HCT116 (cell line): ENCODE measurements around the gene CAPN10. TPM values are rescaled to one million over a fixed set of nuclear protein-coding genes. Genes with fewer than 3 reads are reported as not detected.

Experiments
- ATAC-seq: fragments of 200-7000 bp; cut with Tn5 transposase; 2 replicates; pipeline ENCODE4 v1.9.1; 2020; ENCODE audit warnings: mild to moderate bottlenecking, moderate library complexity
- BruUV-seq: library from RNA; stranded (reverse); fragments of 400-500 nt; replicated peaks from 2 replicates; lab custom pipeline; 2021; lab: Mats Ljungman, UMichigan
- CTCF ChIA-PET: fragments of 300-600 bp; sonication (Branson Sonifier 250); formaldehyde crosslinking; loops from one replicate; lab custom pipeline; 2021; ENCODE audit warnings: antibody characterized with exemption; lab: Charles Lee
- POLR2A ChIA-PET: fragments of 300-600, 350-600 bp; sonication (Branson Sonifier 250); formaldehyde crosslinking; loops from one replicate; lab custom pipeline; 2021; ENCODE audit warnings: antibody characterized with exemption; lab: Charles Lee
- RAD21 ChIA-PET, 2 experiments: fragments of 300-600 bp; sonication (Branson Sonifier 250); formaldehyde crosslinking; loops; one replicate each; lab custom pipeline; 2023; ENCODE audit warnings: low total read pairs in 2 of 2; ENCODE audit not compliant: uncharacterized antibody in 2 of 2, unreplicated experiment in 2 of 2, low non-redundant PET in 1 of 2; lab: Charles Lee
- DNase-seq: peaks from one replicate; pipeline ENCODE4 v3.0.0-alpha.2; 2010; ENCODE audit warnings: low read depth, low spot score
- H2AFZ ChIP-seq: fragments of 200-600 bp; shearing (Covaris generic), sonication (generic); 2 replicates; pipeline ENCODE4 v1.6.1; 2017; ENCODE audit warnings: low read depth, mixed run types, mixed read lengths, antibody characterized with exemption, low read length; ENCODE audit not compliant: poor library complexity, severe bottlenecking
- H3K27ac ChIP-seq: 2 replicates; pipeline ENCODE4 v1.5.1; 2012; ENCODE audit warnings: low read depth, low read length
- H3K27me3 ChIP-seq: fragments of 200-600 bp; sonication (generic); 2 replicates; pipeline ENCODE4 v1.6.1; 2016; ENCODE audit warnings: mixed run types, low read length, mixed read lengths; ENCODE audit not compliant: insufficient read depth
- H3K36me3 ChIP-seq, 2 experiments: fragments of 200-500 bp in 1 of 2; fragments of 200-600 bp in 1 of 2; sonication (Bioruptor generic) in 1 of 2; sonication (generic) in 1 of 2; 2 replicates each; pipeline versions ENCODE4 v1.5.1 to v1.6.1; 2014 to 2016; ENCODE audit warnings: low read length in 2 of 2, inconsistent platforms in 1 of 2, mixed read lengths in 1 of 2, mixed run types in 1 of 2; ENCODE audit not compliant: insufficient read depth in 2 of 2, control insufficient read depth in 1 of 2
- H3K4me1 ChIP-seq, 2 experiments: fragments of 200-600 bp in 1 of 2; sonication (generic) in 1 of 2; 2 replicates each; pipeline versions ENCODE4 v1.5.1 to v1.6.1; 2012 to 2017; ENCODE audit warnings: low read length in 2 of 2, inconsistent platforms in 1 of 2, mild to moderate bottlenecking in 1 of 2, mixed read lengths in 1 of 2, mixed run types in 1 of 2, moderate library complexity in 1 of 2; ENCODE audit not compliant: insufficient read depth in 2 of 2, control insufficient read depth in 1 of 2
- H3K4me2 ChIP-seq: fragments of 200-600 bp; sonication (generic); 2 replicates; pipeline ENCODE4 v1.6.1; 2017; ENCODE audit warnings: mixed run types, low read length, mixed read lengths
- H3K4me3 ChIP-seq, 2 experiments: fragments of 200-600 bp in 1 of 2; sonication (generic) in 1 of 2; replicated peaks in 1 of 2; 2 replicates each; pipeline ENCODE4 v1.5.1; 2011 to 2016; ENCODE audit warnings: low read length in 2 of 2, control low read depth in 1 of 2, low read depth in 1 of 2, mild to moderate bottlenecking in 1 of 2, mixed read lengths in 1 of 2, mixed run types in 1 of 2
- H3K79me2 ChIP-seq: fragments of 200-600 bp; sonication (generic); 2 replicates; pipeline ENCODE4 v1.6.1; 2017; ENCODE audit warnings: mild to moderate bottlenecking, mixed run types, low read length, moderate library complexity, mixed read lengths; ENCODE audit not compliant: insufficient read depth
- H3K9ac ChIP-seq: fragments of 200-600 bp; sonication (generic); 2 replicates; pipeline ENCODE4 v1.6.1; 2016; ENCODE audit warnings: low read length, mixed read lengths
- H3K9me2 ChIP-seq: fragments of 200-600 bp; sonication (generic), shearing (Covaris generic); 2 replicates; pipeline ENCODE4 v1.6.1; 2017; ENCODE audit warnings: mixed run types, mild to moderate bottlenecking, moderate library complexity; ENCODE audit not compliant: insufficient read depth
- H3K9me3 ChIP-seq, 2 experiments: fragments of 200-500 bp in 1 of 2; fragments of 200-600 bp in 1 of 2; sonication (Bioruptor generic) in 1 of 2; sonication (generic) in 1 of 2; 2 replicates each; pipeline ENCODE4 v1.6.1; 2014 to 2017; ENCODE audit warnings: low read length in 2 of 2, mixed read lengths in 2 of 2, inconsistent platforms in 1 of 2, low read depth in 1 of 2, mild to moderate bottlenecking in 1 of 2, mixed run types in 1 of 2, moderate library complexity in 1 of 2; ENCODE audit not compliant: control insufficient read depth in 1 of 2, insufficient read depth in 1 of 2
- H4K20me1 ChIP-seq: fragments of 200-600 bp; sonication (generic), shearing (Covaris generic); 2 replicates; pipeline ENCODE4 v1.6.1; 2017; ENCODE audit warnings: mixed run types, mild to moderate bottlenecking, moderate library complexity; ENCODE audit not compliant: insufficient read depth
- EGR1 ChIP-seq: IDR thresholded peaks from 2 replicates; pipeline ENCODE4 v1.6.1; 2012; ENCODE audit warnings: low read depth
- EZH2phosphoT487 ChIP-seq: fragments of 200-600 bp; IDR thresholded peaks from 2 replicates; pipeline ENCODE4 v1.6.1; 2018; ENCODE audit warnings: antibody characterized with exemption, borderline replicate concordance
- FOSL1 ChIP-seq: IDR thresholded peaks from 2 replicates; pipeline ENCODE4 v1.6.1; 2012; ENCODE audit warnings: low read depth
- POLR2AphosphoS5 ChIP-seq: IDR thresholded peaks from 2 replicates; pipeline ENCODE4 v1.6.1; 2011; ENCODE audit warnings: mild to moderate bottlenecking, low read depth, low read length, moderate library complexity
- RAD21 ChIP-seq: IDR thresholded peaks from 2 replicates; pipeline ENCODE4 v1.6.1; 2012; ENCODE audit warnings: low read depth, mild to moderate bottlenecking
- SP1 ChIP-seq: IDR thresholded peaks from 2 replicates; pipeline ENCODE4 v1.6.1; 2012; ENCODE audit warnings: low read depth
- SRF ChIP-seq: IDR thresholded peaks from 2 replicates; pipeline ENCODE4 v1.6.1; 2012; ENCODE audit warnings: low read depth
- TCF7L2 ChIP-seq: IDR thresholded peaks from 2 replicates; pipeline ENCODE4 v1.7.0; 2011; ENCODE audit warnings: borderline replicate concordance, inconsistent platforms; ENCODE audit not compliant: insufficient read depth, insufficient read length; ENCODE audit errors: extremely low read depth
- YY1 ChIP-seq: IDR thresholded peaks from 2 replicates; pipeline ENCODE4 v1.6.1; 2011; ENCODE audit warnings: low read length, low read depth, moderate library complexity, mild to moderate bottlenecking; ENCODE audit not compliant: insufficient replicate concordance; ENCODE audit errors: extremely low read depth
- ZNF274 ChIP-seq: fragments of 200-500 bp; sonication (Bioruptor generic); IDR thresholded peaks from 2 replicates; pipeline ENCODE4 v1.6.1; 2014; ENCODE audit warnings: mild to moderate bottlenecking, low read depth, low read length, inconsistent platforms
- intact Hi-C: fragments of 100-400 bp; cut with micrococcal nuclease; formaldehyde crosslinking; loops from 2 replicates; pipeline ENCODE4 v1.10.0; 2022
- total RNA-seq: library from RNA; stranded (reverse); gene quantifications from one replicate; pipeline ENCODE4 v1.2.1, GENCODE V29; 2021; ENCODE audit not compliant: unreplicated experiment
- TF ChIP-seq, protein P1 (sequence below): IDR thresholded peaks from 2 replicates; pipeline ENCODE4 v1.6.1; 2012
- TF ChIP-seq, protein P2 (sequence below): IDR thresholded peaks from 2 replicates; pipeline ENCODE4 v1.6.1; 2012
- TF ChIP-seq, protein P3 (sequence below): IDR thresholded peaks from 2 replicates; pipeline ENCODE4 v1.6.1; 2012; ENCODE audit warnings: low read depth
- TF ChIP-seq, protein P4 (sequence below), 3 experiments: fragments of 200-600 bp in 1 of 3; sonication (generic) in 1 of 3; IDR thresholded peaks in 2 of 3; conservative IDR thresholded peaks in 1 of 3; 2 replicates each; pipeline ENCODE4 v1.5.1; 2012 to 2017; ENCODE audit warnings: low read depth in 2 of 3, low read length in 2 of 3, antibody characterized with exemption in 1 of 3, borderline replicate concordance in 1 of 3, control low read depth in 1 of 3, mild to moderate bottlenecking in 1 of 3, mixed read lengths in 1 of 3, mixed run types in 1 of 3, moderate library complexity in 1 of 3; ENCODE audit not compliant: insufficient read depth in 1 of 3

CAPN10 gene
- total RNA-seq, 1 experiment from 2014 or later, result 40.7 TPM

DNA sequence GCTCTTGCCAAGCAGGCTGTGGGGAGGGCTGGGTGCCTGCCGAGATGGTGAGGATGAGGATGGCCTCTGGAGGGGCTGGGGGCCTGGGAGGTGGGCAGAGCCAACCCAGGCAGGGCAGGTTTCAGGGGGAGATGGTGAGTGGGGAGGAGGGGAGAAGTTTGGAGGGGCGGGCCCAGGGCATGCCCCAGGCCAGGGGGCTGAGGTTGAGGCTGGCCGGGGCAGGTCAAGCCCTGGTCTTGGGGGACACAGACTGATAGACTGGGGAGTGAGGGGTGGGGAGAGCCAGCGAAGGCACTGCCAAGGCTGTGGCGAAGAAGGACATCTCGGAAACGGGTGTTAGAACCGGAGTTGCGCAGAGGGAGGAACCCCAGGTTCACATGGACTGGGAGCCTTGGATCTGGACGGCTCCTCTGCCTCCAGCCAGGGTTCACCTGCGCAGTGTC is 12.6 kb downstream of the CAPN10 start:
- ChIA-PET POLR2A (no interaction called here), RAD21 (no interaction called here), CTCF (no interaction called here)

DNA sequence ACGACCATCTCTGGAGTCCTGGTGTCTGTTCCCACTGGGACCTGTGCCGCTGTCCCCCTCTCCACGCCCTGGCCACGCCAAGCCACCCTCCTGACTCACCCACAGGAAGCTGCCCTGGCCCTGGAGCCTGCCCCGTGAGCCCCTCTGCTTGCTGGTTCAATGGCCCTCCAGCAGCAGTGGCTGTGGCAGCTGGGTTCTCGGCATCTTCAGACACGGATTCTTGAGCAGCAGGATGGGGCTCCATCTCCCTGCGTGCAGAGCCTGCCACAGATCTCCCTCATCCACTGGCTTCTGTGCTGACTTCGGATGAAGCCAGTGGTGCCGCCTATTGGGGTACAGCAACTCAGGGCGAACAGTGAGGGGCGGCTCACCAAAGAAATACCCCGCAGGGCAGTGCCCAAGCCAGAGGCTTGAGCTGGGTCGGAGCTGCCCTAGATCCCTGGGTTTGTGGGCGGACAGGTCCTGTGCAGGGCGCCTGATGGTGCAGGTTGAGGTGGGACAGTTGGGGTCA is 14.0 kb downstream of the CAPN10 start:
- BruUV-seq, result no TSS peak
- RAD21 ChIA-PET, result no interaction called here
- no peak overlapping the region for H3K4me3 ChIP-seq
- POLR2A ChIA-PET, result no interaction called here
- H3K27me3 ChIP-seq, result no peaks in the 10 kb centered on the region
- ATAC-seq (no peak), DNase-seq (no peak)
- no peak overlapping the region for H3K9ac ChIP-seq
- no peaks in the 10 kb centered on the region for H3K9me3 ChIP-seq
- H3K36me3 ChIP-seq, result no peaks in the 10 kb centered on the region; a peak in 1 of 4 replicates
- H2AFZ ChIP-seq, result no peak overlapping the region
- no peaks in the 10 kb centered on the region for H4K20me1 ChIP-seq
- CTCF ChIA-PET, result no interaction called here
- no peak overlapping the region for H3K4me2 ChIP-seq
- H3K27ac ChIP-seq, result no peak overlapping the region
- peaks cover 8 to 19% of the 10 kb centered on the region in 2 experiments; a peak in 3 of 4 replicates for H3K4me1 ChIP-seq
- intact Hi-C loops, result no loop called here
- no peaks in the 10 kb centered on the region for H3K9me2 ChIP-seq
- no peaks in the 10 kb centered on the region for H3K79me2 ChIP-seq
- no peak for TF ChIP-seq YY1
- no peak for TF ChIP-seq TCF7L2
- no peak for TF ChIP-seq SP1
- no peak for TF ChIP-seq EGR1
- TF ChIP-seq, protein P1, sequence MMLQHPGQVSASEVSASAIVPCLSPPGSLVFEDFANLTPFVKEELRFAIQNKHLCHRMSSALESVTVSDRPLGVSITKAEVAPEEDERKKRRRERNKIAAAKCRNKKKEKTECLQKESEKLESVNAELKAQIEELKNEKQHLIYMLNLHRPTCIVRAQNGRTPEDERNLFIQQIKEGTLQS, result no peak
- TF ChIP-seq POLR2AphosphoS5, result no peak
- TF ChIP-seq, protein P2, sequence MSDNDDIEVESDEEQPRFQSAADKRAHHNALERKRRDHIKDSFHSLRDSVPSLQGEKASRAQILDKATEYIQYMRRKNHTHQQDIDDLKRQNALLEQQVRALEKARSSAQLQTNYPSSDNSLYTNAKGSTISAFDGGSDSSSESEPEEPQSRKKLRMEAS, result no peak
- TF ChIP-seq, protein P3, sequence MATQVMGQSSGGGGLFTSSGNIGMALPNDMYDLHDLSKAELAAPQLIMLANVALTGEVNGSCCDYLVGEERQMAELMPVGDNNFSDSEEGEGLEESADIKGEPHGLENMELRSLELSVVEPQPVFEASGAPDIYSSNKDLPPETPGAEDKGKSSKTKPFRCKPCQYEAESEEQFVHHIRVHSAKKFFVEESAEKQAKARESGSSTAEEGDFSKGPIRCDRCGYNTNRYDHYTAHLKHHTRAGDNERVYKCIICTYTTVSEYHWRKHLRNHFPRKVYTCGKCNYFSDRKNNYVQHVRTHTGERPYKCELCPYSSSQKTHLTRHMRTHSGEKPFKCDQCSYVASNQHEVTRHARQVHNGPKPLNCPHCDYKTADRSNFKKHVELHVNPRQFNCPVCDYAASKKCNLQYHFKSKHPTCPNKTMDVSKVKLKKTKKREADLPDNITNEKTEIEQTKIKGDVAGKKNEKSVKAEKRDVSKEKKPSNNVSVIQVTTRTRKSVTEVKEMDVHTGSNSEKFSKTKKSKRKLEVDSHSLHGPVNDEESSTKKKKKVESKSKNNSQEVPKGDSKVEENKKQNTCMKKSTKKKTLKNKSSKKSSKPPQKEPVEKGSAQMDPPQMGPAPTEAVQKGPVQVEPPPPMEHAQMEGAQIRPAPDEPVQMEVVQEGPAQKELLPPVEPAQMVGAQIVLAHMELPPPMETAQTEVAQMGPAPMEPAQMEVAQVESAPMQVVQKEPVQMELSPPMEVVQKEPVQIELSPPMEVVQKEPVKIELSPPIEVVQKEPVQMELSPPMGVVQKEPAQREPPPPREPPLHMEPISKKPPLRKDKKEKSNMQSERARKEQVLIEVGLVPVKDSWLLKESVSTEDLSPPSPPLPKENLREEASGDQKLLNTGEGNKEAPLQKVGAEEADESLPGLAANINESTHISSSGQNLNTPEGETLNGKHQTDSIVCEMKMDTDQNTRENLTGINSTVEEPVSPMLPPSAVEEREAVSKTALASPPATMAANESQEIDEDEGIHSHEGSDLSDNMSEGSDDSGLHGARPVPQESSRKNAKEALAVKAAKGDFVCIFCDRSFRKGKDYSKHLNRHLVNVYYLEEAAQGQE, result no peak
- TF ChIP-seq, protein P4, sequence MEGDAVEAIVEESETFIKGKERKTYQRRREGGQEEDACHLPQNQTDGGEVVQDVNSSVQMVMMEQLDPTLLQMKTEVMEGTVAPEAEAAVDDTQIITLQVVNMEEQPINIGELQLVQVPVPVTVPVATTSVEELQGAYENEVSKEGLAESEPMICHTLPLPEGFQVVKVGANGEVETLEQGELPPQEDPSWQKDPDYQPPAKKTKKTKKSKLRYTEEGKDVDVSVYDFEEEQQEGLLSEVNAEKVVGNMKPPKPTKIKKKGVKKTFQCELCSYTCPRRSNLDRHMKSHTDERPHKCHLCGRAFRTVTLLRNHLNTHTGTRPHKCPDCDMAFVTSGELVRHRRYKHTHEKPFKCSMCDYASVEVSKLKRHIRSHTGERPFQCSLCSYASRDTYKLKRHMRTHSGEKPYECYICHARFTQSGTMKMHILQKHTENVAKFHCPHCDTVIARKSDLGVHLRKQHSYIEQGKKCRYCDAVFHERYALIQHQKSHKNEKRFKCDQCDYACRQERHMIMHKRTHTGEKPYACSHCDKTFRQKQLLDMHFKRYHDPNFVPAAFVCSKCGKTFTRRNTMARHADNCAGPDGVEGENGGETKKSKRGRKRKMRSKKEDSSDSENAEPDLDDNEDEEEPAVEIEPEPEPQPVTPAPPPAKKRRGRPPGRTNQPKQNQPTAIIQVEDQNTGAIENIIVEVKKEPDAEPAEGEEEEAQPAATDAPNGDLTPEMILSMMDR (IDR thresholded peaks at IDR 0.05 in 2 of 3, conservative IDR thresholded peaks at IDR 0.05 in 1 of 3; ENCODE audit: borderline replicate concordance in 1 of 3, insufficient read depth in 1 of 3, low read depth in 2 of 3, low read length in 2 of 3), result no peak
- no peak for TF ChIP-seq ZNF274
- TF ChIP-seq RAD21, result no peak
- TF ChIP-seq SRF, result no peak
- TF ChIP-seq FOSL1, result no peak

More for the DNA sequence above, 12.6 kb downstream of the CAPN10 start:
- Histone ChIP-seq H3K27me3 (no peaks in the 10 kb centered on the region), H3K9ac (no peak overlapping the region), H3K4me1 (peaks cover 0 to 5% of the 10 kb centered on the region in 2 experiments; a peak in 2 of 4 replicates), H3K36me3 (no peaks in the 10 kb centered on the region; a peak in 1 of 4 replicates), H3K4me3 (no peak overlapping the region), H3K9me2 (no peaks in the 10 kb centered on the region), H3K9me3 (no peaks in the 10 kb centered on the region), H3K4me2 (no peak overlapping the region), H2AFZ (no peak overlapping the region), H3K27ac (no peak overlapping the region), H3K79me2 (no peaks in the 10 kb centered on the region), H4K20me1 (no peaks in the 10 kb centered on the region)
- ATAC-seq, result no peak
- TF ChIP-seq EZH2phosphoT487, result no peak
- intact Hi-C loops, result no loop called here
- DNase-seq, result no peak
- BruUV-seq, result no TSS peak
